Right kidney (tissue), 1 donor: ENCODE data around the gene SDC1.

Experiments
- DNase-seq: peaks from one replicate; pipeline ENCODE4 v3.0.0-alpha.2; 2016

The SDC1 gene

DNA sequence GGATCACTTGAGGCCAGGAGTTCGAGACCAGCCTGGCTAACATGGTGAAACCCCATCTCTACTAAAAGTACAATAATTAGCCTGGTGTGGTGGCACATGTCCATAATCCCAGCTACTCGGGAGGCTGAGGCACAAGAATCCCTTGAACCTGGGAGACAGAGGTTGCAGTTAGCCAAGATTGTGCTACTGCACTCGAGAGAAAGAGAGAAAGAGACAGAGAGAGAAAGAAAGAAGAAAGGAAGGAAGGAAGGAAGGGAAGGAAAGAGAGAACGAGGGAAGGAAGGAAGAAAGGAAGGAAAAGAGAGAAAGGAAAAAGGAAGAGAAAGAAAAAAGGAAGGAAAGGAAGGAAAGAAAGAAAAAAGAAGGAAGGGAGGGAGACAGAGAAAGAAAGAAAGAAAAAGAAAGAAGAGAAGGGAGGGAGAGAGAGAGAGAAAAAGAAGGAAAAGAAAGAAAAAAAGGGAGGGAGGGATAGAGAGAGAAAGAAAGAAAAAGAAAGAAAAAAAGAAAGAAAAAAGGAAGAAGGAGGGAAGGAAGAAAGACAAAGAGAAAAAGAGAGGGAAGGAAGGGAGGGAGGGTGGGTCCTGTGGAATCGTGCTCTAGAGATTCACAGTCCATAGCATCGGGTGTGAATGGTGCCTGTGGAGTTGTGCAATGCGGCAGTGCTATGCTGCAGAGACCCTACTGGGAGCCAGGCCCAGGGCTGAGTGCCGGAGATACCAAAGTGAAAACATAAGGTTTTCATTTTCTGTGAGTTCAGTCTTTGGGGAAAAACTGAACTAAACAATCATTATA, 4.6 kb upstream of the SDC1 start:
- DNase-seq, result no peak

DNA sequence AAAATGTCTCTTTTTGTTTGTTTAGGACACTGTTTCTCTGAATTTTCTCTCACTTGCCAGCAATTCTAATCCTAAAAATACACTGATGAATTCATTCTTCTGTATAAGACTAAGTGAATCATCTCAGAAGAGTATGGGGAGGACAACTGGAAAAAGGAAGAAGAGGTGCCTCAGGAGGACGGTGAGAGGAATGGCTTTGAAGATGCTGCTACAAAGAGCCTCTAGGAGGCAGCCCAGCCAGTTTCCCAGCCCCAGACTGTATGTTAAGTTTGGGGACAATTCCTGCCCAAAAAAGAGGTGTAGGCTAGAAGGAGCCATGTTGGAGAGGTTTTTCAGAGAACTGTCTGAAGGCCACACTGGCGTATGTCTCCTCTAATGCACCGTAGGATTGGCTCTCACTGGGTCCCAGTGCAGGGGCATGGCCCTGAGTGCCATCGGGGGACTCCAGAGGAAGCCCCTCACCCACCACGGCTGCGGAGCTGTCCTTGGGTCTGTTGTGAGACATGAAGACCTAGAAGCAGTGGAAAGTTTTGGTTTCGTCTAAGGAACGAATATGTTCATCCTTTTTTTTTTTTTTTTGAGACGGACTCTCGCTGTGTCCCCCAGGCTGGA, 3.1 kb upstream of the SDC1 start:
- DNase-seq, result no peak

DNA sequence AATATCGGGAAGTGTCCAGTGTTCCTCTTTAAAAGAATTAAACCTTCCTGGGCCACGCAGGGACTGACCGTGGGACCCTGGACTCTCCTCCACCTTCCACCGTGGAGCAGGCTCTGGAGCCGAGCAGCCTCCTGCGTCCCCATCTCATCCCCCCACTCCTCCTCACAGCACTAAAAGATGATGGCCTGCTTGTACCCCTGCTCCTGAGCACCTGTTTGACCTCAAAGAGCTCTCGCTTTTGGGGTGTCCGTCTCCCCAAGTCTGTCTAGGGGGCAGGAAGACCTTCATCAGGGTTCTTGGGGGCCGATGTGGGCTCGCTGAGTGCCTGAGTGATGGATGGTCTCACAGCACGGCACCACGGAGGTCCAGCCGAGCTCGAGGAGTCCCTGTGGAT, 1.2 kb upstream of the SDC1 start:
- DNase-seq, result no peak

DNA sequence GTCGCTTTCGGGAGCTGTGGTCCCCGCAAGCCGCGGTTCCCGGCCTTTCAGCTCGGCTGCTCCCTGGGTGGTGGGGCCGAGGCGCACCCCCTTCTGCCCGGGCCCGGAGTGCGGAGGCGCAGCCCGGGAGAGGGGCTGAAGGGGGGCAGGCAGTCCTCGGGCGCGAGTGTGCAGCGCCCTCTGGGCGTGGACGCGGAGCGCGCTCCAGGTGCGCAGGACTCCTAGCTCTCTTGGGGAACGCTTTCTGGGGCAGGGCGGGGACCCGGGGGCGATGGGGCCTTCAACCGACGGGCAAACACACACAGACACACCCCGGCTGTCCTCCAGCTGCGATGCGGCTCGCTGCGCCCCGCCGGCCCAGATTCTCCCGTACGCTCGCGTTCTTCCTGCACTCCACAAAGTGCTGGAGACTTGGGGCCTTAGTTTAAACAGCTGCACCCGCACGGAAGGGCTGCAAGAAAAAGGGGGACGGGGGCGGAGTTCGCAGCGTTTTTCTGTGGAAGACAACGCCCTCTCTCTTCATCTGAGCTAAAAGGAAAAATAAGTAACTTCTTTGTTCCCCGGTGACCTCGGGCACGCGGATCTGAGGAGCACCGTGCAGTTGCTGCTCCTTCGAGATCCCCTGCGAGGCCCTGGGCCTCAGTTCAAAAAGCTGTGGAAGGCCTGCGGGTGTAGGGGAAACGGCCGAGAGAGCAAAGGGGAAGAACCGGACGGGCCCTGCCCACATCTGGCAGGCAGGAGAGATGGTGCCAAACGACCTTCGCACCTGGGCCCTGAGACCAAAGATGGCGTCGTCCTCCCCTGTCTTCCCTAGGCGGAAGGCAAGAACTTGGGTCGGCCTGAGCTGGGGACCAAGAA, 593 bp upstream of the SDC1 start:
- DNase-seq, result peak; percentile 94

DNA sequence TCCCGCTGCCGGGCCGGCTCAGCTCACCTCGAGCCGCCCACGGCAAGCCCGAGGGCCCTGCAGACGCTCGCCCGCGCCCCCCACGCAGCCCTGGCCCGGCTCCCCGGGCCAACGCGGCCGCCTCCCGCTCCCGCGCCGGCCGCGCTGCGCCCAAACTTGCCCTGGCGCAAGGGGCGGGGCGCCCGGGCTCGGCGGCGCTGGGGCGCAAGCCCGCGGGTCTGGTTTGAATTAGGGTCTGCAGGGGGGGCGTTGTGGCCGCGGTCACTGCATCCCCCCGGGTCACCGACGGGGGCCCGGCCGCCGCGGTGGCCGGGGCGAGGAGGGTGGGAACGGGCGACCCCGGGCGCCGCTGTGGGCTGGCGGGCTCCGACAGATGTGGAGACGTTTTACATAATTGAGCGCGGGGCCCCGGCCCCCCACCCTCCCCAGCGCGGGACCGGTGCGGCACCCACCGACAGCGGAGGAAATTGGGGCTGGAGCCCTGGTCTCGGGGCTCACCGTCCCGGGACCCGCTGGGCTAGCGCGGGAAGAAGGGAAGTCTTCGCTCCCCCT, 690 bp downstream of the SDC1 start:
- DNase-seq, result peak; percentile 83

DNA sequence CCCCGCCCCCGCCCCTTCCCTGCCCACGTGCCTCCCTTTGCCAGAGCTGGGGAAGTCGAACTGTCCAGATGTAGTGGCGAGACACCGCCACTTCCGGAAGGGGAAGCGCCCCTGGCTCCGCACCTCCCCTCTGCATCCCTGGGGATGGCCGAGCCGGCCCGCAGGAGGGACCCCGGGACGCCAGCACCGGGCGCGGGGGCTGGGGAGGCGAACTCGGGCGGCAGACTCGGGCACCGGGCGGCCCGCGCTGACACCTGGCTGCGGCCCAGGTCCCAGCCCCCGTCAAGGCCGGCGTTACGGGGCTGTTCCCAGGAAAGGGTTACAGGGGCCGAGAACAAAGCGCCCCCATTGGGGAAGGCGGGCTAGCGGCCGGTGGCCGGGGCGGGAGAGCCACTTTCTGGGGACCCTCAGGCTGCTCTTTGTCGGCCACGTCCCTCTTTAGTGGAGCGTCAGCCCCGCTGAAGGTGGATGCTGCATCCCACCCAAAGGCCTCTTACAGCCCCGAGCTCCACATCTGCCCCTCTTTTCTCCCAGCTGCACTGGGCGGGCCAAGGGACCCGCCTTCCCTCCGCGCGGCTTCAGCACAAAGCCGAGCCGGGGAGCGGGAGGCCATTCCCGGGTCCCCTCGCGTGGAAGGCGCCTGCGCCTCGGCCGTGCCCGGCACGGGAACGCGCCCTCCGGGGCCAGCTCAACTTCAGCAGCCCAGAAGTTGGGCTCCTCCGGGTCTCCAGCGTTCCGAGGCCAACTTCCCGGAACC, 1.3 kb downstream of the SDC1 start:
- peak; percentile 93 for DNase-seq

DNA sequence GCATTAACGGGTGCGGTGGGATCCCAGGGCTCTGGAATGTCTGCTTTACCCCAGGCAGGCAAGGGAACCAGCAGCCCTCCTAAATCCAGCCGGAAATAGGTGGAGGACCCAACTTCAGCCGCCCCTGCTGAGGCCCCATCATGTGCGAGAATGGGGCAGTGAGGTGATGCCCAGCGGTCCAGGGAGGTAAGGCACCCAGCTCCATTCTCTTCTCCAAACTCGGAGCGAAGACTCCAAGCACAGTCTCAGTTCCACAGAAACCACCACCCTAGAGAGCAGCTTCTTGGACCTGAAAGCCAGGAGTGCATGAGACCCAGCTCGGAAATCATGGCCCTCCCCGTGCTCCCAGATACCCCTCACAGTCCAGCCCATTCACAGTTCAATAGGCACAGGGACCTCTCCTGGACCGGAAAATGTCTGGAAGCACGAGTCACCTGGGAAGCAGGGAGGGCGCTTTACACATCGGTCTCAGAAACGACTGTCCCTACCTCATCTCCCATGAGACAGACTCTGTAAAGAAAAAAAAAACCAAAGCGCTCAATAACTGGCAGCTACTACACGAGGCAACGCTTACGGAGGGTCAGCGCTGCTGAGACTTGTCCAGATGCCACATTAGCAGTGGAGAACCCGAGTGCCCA, 2.0 kb downstream of the SDC1 start:
- peak; percentile 64 for DNase-seq

DNA sequence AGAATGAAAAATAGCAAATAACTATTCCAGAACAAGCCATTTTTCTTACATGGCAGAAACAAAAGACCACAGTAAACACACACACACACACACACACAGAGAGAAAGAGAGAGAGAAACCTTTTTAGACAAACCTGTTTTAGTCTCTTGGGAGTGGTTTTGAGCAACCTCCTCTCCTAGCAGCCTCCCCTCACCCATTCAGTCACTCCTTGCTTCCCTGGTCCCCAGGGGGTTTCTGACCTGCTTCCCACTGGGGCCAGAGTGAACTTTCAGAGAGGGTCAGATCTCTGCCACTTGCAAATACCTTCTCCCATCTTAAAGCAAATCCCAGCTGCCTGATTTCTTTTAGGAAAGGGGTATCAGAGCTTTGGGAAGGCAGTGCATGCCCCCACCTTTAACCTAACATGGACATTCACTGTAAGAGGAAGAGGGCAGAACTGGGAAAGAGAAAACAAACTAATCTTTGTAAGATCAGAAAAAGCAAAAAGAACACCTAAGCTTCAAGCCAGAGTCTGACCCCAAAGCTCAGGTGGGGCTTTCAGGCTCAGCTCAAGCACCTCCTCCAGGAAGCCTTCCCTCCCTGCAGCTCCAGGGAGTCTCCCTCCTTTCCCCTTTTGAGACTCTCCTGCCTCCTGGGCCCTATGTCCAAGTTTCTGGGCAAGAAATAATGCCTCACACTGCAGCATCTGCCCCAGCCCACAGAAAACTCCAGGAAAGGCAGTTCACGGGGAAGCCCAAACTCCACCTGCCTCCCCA, 2.7 kb downstream of the SDC1 start:
- DNase-seq, result no peak

DNA sequence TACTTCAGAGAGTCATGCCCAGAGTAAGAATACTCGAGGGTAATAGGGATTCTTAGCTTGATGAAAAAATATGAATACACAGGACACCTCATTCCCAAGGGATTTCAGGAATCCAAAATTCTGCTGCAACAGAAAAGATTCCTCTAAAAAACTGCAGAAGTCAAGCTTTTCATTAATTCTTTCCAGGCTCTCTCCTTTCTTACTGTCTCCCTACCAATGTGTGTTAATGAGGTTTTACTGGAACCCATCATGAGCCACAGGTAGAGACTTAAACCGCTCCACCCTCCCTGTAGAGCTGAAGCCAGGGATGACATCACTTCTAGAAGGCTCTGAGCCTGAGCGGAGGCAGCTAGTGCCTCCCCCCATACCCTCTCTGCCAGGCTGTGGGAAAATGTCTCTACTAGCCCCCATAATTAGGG, 3.4 kb downstream of the SDC1 start:
- no peak for DNase-seq

DNA sequence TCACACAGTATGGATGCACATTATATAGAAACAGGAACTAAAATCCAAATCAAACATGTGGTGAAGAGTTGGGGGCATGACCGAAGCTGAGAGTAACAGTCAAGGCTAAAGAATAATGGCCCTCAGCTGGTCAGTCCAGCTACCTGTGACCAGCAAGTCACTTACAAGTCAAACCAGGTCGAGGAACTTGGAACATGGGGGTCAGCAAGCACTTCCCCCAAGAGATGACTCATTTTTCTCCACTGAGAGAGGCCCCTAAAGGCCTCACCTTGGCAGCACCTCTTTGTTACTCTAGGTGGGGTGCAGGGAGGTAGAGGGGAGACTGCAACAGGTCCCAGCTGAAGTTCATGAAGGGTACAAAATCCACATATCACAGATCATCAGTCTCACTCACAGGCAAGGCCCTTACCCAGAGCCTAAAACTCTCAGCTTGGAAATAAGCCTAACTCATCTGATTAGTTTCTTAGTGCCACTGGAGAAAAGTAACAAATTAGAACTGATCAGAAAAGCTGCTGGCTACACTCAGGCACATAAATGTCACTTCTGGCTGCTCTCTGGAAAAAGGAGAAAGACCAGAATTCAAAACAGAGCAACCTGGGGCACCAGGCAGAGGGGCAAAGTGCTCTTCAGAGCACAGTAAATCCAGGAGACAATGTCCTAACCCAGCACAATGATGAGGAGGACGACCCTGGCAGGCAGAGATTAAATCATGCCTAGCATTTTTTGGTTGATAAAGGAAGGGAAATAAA, 4.0 kb downstream of the SDC1 start:
- no peak for DNase-seq

DNA sequence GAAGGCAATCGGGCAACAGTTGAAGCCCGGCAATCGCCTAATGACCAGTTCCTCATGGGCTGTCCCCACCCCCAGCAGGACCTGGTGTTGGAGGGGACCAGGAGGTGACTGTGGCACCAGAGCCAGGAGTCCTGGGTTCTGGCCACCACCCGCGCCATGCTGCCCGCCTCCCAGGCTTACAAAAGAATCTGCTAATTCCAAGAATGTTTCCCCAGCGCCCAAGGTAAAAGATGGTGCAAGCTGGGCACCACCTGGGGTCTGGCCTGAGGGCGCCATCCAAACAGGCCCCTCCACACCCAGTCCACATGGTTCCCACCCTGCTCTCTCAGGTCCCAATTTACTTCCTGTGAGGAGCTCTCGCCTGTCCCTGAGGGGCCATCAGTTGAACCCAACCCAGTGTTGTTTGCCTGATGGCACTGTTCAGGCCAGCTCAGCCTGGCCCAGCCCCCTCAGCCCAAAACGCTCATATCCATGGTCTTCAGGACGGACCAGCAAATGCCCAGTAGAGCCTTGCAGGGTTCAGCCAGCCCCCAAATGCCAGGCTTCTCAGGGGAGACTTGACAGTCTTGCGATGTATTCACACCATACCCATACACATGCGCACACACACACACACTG, 5.1 kb downstream of the SDC1 start:
- DNase-seq, result no peak

DNA sequence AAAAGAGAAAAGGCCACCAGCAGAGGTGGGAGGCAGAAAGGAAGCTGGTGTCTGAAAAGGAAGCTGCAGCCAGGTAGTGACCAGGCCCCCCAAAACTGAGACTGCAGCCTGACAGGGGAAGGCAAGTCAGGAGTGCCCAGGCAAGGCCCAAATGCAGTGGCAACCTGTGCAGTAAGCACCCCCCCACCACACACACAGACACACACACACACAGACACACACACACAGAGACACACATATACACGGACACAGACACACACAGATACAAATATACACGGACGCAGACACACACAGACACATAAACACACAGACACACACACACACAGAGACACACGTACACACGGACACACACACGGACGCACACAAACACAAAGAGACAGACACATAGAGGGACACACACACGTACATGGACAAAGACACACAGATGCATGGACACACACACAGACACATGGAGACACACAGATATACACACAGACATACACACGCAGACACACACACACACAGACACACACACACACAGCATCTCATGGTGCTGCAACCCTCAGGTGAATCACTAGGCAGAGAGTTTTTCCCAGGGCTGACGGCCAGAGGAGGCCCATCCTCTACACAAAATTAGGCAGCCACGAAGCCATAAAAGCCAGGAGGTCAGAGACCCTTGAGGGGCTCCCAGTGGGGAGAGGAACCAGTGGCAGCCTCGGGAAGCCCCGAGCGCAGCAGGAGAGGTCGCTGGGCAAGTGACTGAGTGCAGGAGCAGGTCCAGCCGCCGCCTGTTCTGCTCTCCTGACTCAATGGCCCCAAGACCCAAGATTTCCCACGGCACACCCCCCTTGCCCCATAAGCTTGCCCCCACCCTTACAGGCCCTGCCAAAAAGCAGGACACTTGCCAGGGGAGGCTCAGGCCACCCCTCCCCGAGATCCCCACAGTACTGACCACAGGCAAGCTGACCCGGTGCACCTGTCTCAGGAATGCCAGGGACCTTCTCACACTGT, 6.3 kb downstream of the SDC1 start:
- no peak for DNase-seq

DNA sequence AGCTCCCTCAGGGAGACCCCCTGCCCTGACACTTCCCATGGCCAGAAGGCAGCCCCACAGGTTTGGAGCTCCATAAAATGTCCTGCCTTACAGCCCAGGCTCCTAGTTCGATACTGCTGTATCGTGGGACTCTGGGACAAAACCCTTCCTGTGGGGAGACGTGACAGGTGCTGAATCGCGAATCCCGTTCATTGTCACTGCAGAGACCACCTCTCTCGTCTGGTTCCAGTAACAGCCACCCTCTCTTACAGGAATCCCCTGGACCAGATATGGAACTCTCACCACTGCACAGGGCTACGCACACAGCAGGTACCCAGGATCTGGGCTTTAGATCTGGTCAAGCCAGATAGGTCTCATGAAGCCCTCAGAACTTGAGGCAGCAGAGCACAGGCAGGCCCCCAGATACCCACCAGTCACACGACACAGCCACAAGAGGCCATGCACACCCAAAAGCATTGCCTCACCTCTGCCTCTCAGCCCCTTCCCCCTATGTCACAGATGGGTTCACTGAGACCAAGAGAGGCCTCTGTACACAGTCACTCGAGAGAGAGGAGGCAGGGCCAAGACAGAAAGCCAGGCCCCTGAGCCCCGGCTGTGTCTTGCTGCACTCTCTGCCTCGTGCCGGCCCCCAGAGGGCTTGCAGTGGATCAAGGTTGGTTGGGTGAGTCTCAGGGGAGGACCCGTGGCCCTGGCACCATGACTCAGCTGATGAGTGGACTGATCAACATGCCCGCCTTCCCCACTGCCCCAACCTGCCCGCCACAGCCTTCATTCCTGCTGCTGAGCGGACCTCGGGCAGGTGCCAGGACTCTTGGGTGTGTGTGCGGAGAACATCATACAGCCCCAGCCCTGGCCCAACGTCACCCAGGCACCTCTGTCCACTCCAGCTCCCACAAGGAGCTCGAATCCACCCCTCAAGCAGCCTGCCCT, 7.6 kb downstream of the SDC1 start:
- DNase-seq, result no peak

DNA sequence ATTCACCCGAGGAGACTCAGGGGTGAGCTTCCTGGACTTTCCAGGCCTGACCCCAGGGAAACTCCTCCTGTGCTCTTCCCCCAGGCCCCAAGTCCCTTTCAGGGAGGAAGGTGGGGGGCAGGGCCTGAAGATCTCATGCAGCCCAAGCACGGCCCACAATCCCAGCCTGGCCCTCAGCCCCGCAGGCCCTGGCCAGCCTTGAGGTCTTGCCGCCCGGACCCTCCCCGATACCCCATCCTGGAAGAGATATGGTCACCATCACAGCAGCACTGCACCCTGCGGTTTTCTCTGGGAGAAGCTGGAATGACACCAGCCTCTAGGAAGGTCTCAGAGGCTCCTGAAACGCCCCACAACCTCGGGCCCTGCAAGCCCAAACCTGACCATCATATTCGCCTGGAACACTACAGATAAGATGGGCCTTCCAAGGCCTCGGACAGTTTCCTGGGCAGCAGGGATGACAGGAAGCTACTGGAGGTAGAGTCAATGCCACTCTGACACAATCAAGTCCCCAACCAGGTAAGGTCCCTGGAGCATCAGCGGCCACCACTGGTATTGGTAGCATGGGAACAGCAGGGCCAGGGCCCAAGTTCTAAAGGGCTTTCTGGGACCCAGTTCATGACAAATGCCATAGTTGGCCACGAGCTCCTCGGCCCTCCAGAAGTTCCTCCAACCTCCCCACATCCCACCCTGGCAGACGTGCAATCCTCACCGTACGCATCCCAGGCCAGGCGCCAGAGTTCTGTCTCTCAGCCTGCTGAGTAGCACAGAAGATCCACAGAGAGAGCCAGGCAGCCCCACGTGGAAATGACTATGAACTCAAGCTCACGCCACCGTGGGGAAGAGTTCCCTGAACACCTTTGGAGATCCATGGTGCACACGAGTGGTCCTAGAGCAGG, 8.6 kb downstream of the SDC1 start:
- no peak for DNase-seq

DNA sequence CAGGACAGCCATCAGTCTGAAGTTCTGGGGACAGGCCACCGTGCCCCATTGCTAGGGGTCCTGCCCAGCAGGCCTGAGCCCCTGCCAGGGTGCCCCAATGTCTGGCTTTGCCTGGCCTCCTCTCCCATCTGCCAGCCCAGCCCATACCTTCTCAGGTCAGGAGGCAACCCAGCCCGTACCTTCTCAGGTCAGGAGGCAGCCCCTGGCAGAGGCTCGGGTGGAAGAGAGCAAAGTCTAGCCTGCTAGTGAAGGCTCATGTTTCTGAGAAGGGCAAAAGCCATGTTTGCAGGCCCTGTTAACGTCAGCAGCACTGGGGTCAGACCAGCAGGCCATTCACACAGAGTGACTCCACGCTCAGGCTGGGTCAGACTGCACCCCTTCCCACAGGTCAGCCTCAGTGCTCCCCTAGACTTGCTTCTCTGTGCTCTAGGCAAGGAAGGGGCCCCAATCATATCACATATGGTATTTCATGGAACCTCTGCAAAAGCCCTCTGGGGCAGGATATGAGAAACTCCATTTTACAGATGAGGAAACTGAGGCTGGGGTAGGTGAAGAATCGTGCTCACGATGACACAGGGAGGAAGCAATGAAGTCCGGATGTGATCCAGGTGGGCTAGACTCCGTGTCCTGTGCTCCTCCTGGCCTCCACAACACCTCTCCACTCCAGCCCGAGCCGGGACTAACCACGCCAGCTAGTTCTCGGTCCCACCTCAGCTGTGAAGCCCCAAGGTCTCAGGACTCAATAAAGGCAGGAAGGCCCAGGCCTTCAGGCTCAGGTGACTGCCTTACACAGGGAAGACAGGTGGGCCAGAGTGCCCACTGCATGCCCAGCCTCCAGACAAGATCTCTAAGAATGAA, 9.5 kb downstream of the SDC1 start:
- DNase-seq, result no peak
